Measurements from ENCODE around the gene DLEC1.

GRCh38 chr3:38083871-38084333, 44.9 kb downstream of the DLEC1 start:
- TF ChIP-seq, protein P1, sequence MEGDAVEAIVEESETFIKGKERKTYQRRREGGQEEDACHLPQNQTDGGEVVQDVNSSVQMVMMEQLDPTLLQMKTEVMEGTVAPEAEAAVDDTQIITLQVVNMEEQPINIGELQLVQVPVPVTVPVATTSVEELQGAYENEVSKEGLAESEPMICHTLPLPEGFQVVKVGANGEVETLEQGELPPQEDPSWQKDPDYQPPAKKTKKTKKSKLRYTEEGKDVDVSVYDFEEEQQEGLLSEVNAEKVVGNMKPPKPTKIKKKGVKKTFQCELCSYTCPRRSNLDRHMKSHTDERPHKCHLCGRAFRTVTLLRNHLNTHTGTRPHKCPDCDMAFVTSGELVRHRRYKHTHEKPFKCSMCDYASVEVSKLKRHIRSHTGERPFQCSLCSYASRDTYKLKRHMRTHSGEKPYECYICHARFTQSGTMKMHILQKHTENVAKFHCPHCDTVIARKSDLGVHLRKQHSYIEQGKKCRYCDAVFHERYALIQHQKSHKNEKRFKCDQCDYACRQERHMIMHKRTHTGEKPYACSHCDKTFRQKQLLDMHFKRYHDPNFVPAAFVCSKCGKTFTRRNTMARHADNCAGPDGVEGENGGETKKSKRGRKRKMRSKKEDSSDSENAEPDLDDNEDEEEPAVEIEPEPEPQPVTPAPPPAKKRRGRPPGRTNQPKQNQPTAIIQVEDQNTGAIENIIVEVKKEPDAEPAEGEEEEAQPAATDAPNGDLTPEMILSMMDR (conservative IDR thresholded peaks at IDR 0.05; ENCODE audit: low read depth in 2 of 2), result no peak
- no peak for TF ChIP-seq EZH2 (IDR thresholded peaks at IDR 0.05; ENCODE audit: low read depth, unreplicated experiment)
- TF ChIP-seq, protein P2, sequence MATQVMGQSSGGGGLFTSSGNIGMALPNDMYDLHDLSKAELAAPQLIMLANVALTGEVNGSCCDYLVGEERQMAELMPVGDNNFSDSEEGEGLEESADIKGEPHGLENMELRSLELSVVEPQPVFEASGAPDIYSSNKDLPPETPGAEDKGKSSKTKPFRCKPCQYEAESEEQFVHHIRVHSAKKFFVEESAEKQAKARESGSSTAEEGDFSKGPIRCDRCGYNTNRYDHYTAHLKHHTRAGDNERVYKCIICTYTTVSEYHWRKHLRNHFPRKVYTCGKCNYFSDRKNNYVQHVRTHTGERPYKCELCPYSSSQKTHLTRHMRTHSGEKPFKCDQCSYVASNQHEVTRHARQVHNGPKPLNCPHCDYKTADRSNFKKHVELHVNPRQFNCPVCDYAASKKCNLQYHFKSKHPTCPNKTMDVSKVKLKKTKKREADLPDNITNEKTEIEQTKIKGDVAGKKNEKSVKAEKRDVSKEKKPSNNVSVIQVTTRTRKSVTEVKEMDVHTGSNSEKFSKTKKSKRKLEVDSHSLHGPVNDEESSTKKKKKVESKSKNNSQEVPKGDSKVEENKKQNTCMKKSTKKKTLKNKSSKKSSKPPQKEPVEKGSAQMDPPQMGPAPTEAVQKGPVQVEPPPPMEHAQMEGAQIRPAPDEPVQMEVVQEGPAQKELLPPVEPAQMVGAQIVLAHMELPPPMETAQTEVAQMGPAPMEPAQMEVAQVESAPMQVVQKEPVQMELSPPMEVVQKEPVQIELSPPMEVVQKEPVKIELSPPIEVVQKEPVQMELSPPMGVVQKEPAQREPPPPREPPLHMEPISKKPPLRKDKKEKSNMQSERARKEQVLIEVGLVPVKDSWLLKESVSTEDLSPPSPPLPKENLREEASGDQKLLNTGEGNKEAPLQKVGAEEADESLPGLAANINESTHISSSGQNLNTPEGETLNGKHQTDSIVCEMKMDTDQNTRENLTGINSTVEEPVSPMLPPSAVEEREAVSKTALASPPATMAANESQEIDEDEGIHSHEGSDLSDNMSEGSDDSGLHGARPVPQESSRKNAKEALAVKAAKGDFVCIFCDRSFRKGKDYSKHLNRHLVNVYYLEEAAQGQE (IDR thresholded peaks at IDR 0.05; ENCODE audit: unreplicated experiment), result no peak
- no peak for TF ChIP-seq CREB1 (CRISPR knock-in tag; IDR thresholded peaks at IDR 0.05; ENCODE audit: low read depth)
- TF ChIP-seq POLR2AphosphoS5 (IDR thresholded peaks at IDR 0.05; ENCODE audit: low read depth), result no peak
- no peak for TF ChIP-seq NANOG (IDR thresholded peaks at IDR 0.05; ENCODE audit: borderline replicate concordance)
- no peak for TF ChIP-seq EZH2phosphoT487 (IDR thresholded peaks at IDR 0.05; ENCODE audit: unreplicated experiment)
- no peak for TF ChIP-seq ZNF114 (CRISPR knock-in tag; IDR thresholded peaks at IDR 0.05)
- TF ChIP-seq, protein P3, sequence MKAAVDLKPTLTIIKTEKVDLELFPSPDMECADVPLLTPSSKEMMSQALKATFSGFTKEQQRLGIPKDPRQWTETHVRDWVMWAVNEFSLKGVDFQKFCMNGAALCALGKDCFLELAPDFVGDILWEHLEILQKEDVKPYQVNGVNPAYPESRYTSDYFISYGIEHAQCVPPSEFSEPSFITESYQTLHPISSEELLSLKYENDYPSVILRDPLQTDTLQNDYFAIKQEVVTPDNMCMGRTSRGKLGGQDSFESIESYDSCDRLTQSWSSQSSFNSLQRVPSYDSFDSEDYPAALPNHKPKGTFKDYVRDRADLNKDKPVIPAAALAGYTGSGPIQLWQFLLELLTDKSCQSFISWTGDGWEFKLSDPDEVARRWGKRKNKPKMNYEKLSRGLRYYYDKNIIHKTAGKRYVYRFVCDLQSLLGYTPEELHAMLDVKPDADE (IDR thresholded peaks at IDR 0.05), result no peak
- no peak for TF ChIP-seq JUNB (IDR thresholded peaks at IDR 0.05; ENCODE audit: unreplicated experiment)
- TF ChIP-seq STAT1 (IDR thresholded peaks at IDR 0.05; ENCODE audit: unreplicated experiment), result no peak
- TF ChIP-seq ZNF331 (CRISPR knock-in tag; IDR thresholded peaks at IDR 0.05; ENCODE audit: low read depth), result no peak
- TF ChIP-seq, protein P4, sequence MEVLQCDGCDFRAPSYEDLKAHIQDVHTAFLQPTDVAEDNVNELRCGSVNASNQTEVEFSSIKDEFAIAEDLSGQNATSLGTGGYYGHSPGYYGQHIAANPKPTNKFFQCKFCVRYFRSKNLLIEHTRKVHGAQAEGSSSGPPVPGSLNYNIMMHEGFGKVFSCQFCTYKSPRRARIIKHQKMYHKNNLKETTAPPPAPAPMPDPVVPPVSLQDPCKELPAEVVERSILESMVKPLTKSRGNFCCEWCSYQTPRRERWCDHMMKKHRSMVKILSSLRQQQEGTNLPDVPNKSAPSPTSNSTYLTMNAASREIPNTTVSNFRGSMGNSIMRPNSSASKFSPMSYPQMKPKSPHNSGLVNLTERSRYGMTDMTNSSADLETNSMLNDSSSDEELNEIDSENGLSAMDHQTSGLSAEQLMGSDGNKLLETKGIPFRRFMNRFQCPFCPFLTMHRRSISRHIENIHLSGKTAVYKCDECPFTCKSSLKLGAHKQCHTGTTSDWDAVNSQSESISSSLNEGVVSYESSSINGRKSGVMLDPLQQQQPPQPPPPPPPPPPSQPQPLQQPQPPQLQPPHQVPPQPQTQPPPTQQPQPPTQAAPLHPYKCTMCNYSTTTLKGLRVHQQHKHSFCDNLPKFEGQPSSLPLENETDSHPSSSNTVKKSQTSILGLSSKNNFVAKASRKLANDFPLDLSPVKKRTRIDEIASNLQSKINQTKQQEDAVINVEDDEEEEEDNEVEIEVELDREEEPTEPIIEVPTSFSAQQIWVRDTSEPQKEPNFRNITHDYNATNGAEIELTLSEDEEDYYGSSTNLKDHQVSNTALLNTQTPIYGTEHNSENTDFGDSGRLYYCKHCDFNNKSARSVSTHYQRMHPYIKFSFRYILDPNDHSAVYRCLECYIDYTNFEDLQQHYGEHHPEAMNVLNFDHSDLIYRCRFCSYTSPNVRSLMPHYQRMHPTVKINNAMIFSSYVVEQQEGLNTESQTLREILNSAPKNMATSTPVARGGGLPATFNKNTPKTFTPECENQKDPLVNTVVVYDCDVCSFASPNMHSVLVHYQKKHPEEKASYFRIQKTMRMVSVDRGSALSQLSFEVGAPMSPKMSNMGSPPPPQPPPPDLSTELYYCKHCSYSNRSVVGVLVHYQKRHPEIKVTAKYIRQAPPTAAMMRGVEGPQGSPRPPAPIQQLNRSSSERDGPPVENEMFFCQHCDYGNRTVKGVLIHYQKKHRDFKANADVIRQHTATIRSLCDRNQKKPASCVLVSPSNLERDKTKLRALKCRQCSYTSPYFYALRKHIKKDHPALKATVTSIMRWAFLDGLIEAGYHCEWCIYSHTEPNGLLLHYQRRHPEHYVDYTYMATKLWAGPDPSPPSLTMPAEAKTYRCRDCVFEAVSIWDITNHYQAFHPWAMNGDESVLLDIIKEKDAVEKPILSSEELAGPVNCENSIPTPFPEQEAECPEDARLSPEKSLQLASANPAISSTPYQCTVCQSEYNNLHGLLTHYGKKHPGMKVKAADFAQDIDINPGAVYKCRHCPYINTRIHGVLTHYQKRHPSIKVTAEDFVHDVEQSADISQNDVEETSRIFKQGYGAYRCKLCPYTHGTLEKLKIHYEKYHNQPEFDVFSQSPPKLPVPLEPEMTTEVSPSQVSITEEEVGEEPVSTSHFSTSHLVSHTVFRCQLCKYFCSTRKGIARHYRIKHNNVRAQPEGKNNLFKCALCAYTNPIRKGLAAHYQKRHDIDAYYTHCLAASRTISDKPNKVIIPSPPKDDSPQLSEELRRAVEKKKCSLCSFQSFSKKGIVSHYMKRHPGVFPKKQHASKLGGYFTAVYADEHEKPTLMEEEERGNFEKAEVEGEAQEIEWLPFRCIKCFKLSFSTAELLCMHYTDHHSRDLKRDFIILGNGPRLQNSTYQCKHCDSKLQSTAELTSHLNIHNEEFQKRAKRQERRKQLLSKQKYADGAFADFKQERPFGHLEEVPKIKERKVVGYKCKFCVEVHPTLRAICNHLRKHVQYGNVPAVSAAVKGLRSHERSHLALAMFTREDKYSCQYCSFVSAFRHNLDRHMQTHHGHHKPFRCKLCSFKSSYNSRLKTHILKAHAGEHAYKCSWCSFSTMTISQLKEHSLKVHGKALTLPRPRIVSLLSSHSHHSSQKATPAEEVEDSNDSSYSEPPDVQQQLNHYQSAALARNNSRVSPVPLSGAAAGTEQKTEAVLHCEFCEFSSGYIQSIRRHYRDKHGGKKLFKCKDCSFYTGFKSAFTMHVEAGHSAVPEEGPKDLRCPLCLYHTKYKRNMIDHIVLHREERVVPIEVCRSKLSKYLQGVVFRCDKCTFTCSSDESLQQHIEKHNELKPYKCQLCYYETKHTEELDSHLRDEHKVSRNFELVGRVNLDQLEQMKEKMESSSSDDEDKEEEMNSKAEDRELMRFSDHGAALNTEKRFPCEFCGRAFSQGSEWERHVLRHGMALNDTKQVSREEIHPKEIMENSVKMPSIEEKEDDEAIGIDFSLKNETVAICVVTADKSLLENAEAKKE (CRISPR knock-in tag; IDR thresholded peaks at IDR 0.05), result no peak

Data from GM23338 (cell line).